Type B pancreatic cell (in vitro differentiated cells): ENCODE measurements around the gene ORAI3. TPM values are rescaled to one million over a fixed set of nuclear protein-coding genes. Genes with fewer than 3 reads are reported as not detected.

Experiments used
- DNase-seq: peaks from one replicate; pipeline ENCODE4 v3.0.0; 2021; ENCODE audit warnings: mixed read lengths; ENCODE audit not compliant: unreplicated experiment; ENCODE audit errors: extremely low spot score
- H3K27ac Mint-ChIP-seq: 2 replicates; pipeline ENCODE4 v1.8.0; 2021; ENCODE audit warnings: mild to moderate bottlenecking, mixed read lengths
- H3K27me3 Mint-ChIP-seq: 2 replicates; pipeline ENCODE4 v1.8.0; 2021; ENCODE audit warnings: mixed read lengths
- H3K36me3 Mint-ChIP-seq: 2 replicates; pipeline ENCODE4 v1.8.0; 2021; ENCODE audit warnings: mixed read lengths
- H3K4me1 Mint-ChIP-seq: one replicate; pipeline ENCODE4 v1.8.0; 2021; ENCODE audit warnings: mixed read lengths; ENCODE audit not compliant: unreplicated experiment
- H3K4me3 Mint-ChIP-seq: 2 replicates; pipeline ENCODE4 v1.8.0; 2021; ENCODE audit warnings: mild to moderate bottlenecking, mixed read lengths
- H3K9me3 Mint-ChIP-seq: 2 replicates; pipeline ENCODE4 v1.8.0; 2021; ENCODE audit warnings: mixed read lengths
- CTCF ChIP-seq: fragments of 200-600 bp; sonication (generic); conservative IDR thresholded peaks from 2 replicates; pipeline ENCODE4 v1.5.0; 2021; ENCODE audit warnings: antibody characterized with exemption, mild to moderate bottlenecking
- total RNA-seq: library from RNA; stranded (reverse); gene quantifications from 2 replicates; pipeline ENCODE4 v1.2.1, GENCODE V29; 2021; ENCODE audit warnings: low replicate concordance

Gene ORAI3
- total RNA-seq, 1 donor from 2014 or later = 18.7 TPM

- Mint-ChIP-seq H3K9me3 (no peaks in the 10 kb centered on the region), H3K36me3 (peaks cover 4% of the 10 kb centered on the region), H3K4me1 (peaks cover 17% of the 10 kb centered on the region), H3K27ac (no peak overlapping the region), H3K27me3 (peaks cover 18% of the 10 kb centered on the region), H3K4me3 (no peak overlapping the region)
- DNase-seq = no peak
- TF ChIP-seq CTCF = no peak
These were observed 50.2 kb downstream of the ORAI3 start for GRCh38 chr16:30998852-30999761.

DNA sequence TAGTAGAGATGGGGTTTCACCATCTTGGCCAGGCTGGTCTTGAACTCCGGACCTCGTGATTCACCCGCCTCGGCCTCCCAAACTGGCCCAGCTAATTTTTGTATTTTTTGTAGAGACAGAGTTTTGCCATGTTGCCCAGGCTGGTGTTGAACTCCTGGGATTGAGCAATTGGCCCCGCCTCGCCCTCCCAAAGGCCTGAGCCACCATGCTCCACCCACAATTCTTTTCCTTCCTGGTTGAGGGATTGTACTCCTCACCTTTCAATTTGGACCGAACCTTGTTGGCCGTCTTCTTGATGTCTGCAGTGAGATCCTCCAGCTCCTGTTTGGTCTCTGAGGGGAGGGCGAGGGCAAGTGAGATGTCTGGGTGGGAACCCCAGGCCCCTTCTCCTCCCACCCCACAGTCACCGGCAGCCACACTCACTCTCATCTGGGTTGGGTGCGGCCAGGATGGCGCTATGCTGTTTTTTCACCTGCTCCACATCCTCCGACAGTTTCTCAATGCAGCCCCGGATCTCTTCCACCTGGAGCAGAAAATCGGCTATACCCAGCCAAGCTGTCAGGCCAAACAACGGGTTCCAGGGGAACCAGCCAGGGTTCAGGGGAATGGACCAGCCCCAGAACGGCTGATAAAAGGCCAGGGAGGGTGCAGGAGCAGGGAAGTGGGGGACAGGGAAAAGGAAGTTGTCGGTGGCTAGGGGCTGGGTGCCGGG is 52.0 kb downstream of the ORAI3 start:
- no peak overlapping the region for H3K4me3 Mint-ChIP-seq
- H3K27me3 Mint-ChIP-seq = peaks cover 11% of the 10 kb centered on the region
- TF ChIP-seq CTCF = no peak
- H3K9me3 Mint-ChIP-seq = no peaks in the 10 kb centered on the region
- DNase-seq = no peak
- no peak overlapping the region for H3K27ac Mint-ChIP-seq
- peaks cover 4% of the 10 kb centered on the region for H3K36me3 Mint-ChIP-seq
- peaks cover 17% of the 10 kb centered on the region for H3K4me1 Mint-ChIP-seq

- Mint-ChIP-seq H3K9me3 (no peaks in the 10 kb centered on the region), H3K27me3 (peaks cover 12% of the 10 kb centered on the region), H3K4me3 (peak overlapping the region; percentile 75), H3K4me1 (peaks cover 23% of the 10 kb centered on the region), H3K27ac (peak overlapping the region; percentile 85), H3K36me3 (no peaks in the 10 kb centered on the region)
- no peak for DNase-seq
- no peak for TF ChIP-seq CTCF
These were observed 52.8 kb downstream of the ORAI3 start for GRCh38 chr16:31001507-31002249.

DNA sequence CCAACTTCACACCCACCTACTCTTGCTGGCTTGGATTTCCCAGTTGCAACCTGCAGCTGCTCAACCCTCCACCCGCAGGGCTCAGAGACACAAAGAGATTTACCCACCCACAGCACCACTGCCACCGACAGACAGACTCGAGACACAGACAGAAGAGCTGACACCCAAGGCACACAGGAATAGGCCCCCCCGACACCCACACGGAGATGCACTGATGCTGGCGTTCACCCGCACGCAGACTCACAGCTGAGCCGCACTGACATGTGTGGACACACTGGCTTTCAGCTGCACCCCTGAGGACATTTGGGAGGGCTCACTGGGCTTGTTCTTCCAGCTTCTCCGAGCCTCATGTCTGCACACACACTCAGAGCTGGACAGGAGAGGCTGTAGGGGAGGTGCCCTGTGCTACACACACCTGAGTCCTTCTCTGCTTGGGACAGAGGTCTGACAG is 53.4 kb downstream of the ORAI3 start:
- no peaks in the 10 kb centered on the region for H3K36me3 Mint-ChIP-seq
- peaks cover 23% of the 10 kb centered on the region for H3K4me1 Mint-ChIP-seq
- DNase-seq = no peak
- H3K27ac Mint-ChIP-seq = peak overlapping the region; percentile 85
- no peaks in the 10 kb centered on the region for H3K9me3 Mint-ChIP-seq
- H3K27me3 Mint-ChIP-seq = peaks cover 14% of the 10 kb centered on the region
- no peak for TF ChIP-seq CTCF
- peak overlapping the region; percentile 75 for H3K4me3 Mint-ChIP-seq

- Mint-ChIP-seq H3K4me3 (no peak overlapping the region), H3K36me3 (no peaks in the 10 kb centered on the region), H3K27me3 (peaks cover 17% of the 10 kb centered on the region), H3K27ac (peak overlapping the region; percentile 85), H3K4me1 (peaks cover 22% of the 10 kb centered on the region), H3K9me3 (no peaks in the 10 kb centered on the region)
- TF ChIP-seq CTCF = no peak
- DNase-seq = no peak
These were observed 54.0 kb downstream of the ORAI3 start for GRCh38 chr16:31002862-31003341.
